Epithelial cell of proximal tubule (primary cell): ENCODE data around the gene TRPM3. TPM values are rescaled to one million over a fixed set of nuclear protein-coding genes. Genes with fewer than 3 reads are reported as not detected.

Experiments
- DNase-seq: peaks from one replicate; pipeline ENCODE4 v3.0.0-alpha.2; 2011; ENCODE audit warnings: low read depth
- H3K4me3 ChIP-seq: 2 replicates; pipeline ENCODE4 v1.5.1; 2011; ENCODE audit warnings: low read depth, mild to moderate bottlenecking, low read length
- total RNA-seq: library from RNA; depleted of rRNA; stranded (reverse); fragments of >200 nt; gene quantifications from 2 replicates; pipeline ENCODE4 v1.2.3, GENCODE V29; 2015
- TF ChIP-seq, protein P1 (sequence below): conservative IDR thresholded peaks from 2 replicates; pipeline ENCODE4 v1.5.1; 2012; ENCODE audit warnings: low read depth, mild to moderate bottlenecking, low read length

Gene TRPM3
- total RNA-seq, 1 donor from 2014 or later = not detected

DNA sequence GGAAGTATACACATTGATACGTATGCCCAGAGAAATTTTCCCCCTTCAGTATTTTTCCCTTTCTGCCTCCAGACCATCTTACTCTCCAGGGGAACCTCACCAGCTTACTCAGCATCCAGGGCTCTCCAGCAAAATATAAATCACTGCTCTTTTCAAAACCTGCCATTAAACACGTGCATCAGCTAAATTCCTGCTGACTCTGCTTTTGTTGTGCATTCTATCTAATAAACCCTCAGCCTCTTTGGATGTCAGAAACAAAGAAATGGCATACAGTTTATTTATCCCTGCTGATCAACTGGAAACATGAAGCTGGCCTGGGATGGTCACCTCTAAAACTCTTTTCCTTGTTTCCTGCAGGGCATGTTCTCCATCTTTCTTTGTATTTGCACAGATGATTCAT lies 126.8 kb downstream of the TRPM3 start:
- no peak for DNase-seq
- no peak overlapping the region for H3K4me3 ChIP-seq
- TF ChIP-seq, protein P1, sequence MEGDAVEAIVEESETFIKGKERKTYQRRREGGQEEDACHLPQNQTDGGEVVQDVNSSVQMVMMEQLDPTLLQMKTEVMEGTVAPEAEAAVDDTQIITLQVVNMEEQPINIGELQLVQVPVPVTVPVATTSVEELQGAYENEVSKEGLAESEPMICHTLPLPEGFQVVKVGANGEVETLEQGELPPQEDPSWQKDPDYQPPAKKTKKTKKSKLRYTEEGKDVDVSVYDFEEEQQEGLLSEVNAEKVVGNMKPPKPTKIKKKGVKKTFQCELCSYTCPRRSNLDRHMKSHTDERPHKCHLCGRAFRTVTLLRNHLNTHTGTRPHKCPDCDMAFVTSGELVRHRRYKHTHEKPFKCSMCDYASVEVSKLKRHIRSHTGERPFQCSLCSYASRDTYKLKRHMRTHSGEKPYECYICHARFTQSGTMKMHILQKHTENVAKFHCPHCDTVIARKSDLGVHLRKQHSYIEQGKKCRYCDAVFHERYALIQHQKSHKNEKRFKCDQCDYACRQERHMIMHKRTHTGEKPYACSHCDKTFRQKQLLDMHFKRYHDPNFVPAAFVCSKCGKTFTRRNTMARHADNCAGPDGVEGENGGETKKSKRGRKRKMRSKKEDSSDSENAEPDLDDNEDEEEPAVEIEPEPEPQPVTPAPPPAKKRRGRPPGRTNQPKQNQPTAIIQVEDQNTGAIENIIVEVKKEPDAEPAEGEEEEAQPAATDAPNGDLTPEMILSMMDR = no peak

- no peak for DNase-seq
- H3K4me3 ChIP-seq = no peak overlapping the region
- TF ChIP-seq, protein P1 = no peak
Observed at GRCh38 chr9:70988551-70988950, 132.9 kb downstream of the TRPM3 start.

GRCh38 chr9:70987986-70988385 lies 133.4 kb downstream of the TRPM3 start:
- DNase-seq = no peak
- no peak overlapping the region for H3K4me3 ChIP-seq
- TF ChIP-seq, protein P1 = no peak

GRCh38 chr9:70986984-70987383 lies 134.4 kb downstream of the TRPM3 start:
- H3K4me3 ChIP-seq = no peak overlapping the region
- no peak for DNase-seq
- TF ChIP-seq, protein P1 = no peak

DNA sequence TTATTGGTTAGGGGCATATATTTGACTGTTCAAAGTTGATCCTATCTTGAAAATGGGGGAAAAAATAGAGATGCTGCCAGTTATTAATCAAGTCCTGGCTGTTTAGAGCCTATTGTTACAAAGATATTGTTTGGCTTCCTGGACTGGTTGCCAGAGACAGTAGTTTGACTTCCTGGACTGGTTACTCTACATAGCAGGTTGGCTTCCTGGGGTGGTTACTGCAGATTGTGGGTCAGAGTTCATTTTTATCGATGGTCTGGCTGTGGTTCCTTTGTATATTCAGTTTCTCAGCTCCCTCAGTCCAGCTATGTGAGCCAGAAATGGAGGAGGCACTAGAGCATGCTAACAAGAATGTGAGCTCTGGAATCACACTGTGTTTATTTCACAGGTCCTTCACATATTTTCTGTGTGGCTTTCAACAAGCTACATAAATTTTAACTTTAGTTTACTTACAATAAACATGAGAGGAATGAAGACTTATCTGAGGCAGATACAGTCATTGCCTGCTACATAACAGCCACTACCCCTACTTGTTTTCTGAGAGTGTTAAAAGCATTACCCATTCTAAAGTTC lies 137.6 kb downstream of the TRPM3 start:
- DNase-seq = no peak
- H3K4me3 ChIP-seq = no peak overlapping the region
- TF ChIP-seq, protein P1 = no peak

DNA sequence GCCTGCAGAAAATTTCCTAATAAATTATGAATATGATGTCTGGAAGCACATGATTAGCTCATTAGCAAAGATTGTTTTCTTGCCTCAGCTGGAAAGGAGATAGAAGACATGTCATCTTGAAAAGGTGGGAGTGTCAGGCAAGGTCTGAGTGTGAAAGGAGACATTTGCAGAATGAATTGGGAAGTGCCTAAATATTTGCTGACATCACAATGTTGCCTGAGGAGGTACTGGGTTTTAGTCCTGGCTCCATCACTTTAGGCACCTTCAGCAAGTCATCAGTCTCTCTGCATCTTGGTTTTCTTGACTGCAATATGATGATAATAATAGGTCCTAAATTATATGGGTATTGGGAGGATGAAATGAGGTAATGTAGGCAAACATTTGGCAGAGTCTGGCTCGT lies 140.1 kb downstream of the TRPM3 start:
- no peak for DNase-seq
- no peak overlapping the region for H3K4me3 ChIP-seq
- TF ChIP-seq, protein P1 = no peak

- no peak overlapping the region for H3K4me3 ChIP-seq
- TF ChIP-seq, protein P1 = no peak
- DNase-seq = no peak
Observed at GRCh38 chr9:70979966-70980365, 141.5 kb downstream of the TRPM3 start.
